PFSK-1 (cell line): ENCODE measurements around the gene HBP1.

Experiments used
- POLR2AphosphoS5 ChIP-seq: IDR thresholded peaks from 2 replicates; pipeline ENCODE4 v1.6.1; 2012; ENCODE audit warnings: low read depth, mild to moderate bottlenecking, control low read depth, low read length, moderate library complexity
- TAF1 ChIP-seq: IDR thresholded peaks from 2 replicates; pipeline ENCODE4 v1.6.1; 2012; ENCODE audit warnings: low read length, control low read depth, borderline replicate concordance; ENCODE audit not compliant: insufficient read depth
- TF ChIP-seq, protein P1 (sequence below), 2 experiments: IDR thresholded peaks; 2 replicates each; pipeline versions ENCODE4 v1.6.1 to v1.8.0; 2011 to 2012; ENCODE audit warnings: low read depth in 2 of 2, low read length in 2 of 2, control low read depth in 1 of 2, inconsistent platforms in 1 of 2, mild to moderate bottlenecking in 1 of 2, moderate library complexity in 1 of 2; ENCODE audit not compliant: insufficient read depth in 1 of 2

DNA sequence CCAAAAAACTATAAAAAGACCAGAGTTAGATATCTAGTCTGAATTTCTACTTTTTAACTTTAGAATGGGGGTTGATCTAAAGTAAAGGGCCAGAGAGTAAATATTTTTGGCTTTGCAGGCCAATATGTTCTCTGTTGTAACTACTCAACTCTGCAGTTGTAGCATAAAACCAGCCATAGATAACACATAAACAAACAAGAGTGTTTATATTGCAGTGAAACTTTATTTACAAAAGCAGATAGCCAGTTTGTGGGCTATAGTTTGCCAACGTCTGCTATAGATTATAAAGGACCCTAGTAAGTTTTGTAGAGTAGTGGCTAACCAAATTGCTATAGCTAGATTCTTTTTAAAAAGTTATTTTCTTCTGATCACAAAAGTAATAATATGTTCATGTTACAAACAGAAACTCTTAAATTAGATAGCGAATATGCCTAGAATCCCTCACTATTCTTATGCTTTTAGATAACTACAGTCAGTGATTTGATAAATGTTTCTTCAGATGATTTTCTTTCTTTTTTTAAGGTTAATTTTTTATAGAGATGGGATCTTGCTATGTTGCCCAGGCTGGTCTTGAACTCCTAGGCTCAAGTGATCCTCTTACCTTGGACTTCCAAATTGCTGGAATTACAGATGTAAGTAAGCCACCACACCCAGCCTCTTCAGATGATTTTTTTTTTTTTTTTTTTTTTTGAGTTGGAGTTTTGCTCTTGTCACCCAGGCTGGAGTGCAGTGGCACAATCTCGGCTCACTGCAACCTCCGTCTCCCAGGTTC, 23.6 kb upstream of the HBP1 start:
- TF ChIP-seq POLR2AphosphoS5 (no peak), TAF1 (no peak)
- TF ChIP-seq, protein P1, sequence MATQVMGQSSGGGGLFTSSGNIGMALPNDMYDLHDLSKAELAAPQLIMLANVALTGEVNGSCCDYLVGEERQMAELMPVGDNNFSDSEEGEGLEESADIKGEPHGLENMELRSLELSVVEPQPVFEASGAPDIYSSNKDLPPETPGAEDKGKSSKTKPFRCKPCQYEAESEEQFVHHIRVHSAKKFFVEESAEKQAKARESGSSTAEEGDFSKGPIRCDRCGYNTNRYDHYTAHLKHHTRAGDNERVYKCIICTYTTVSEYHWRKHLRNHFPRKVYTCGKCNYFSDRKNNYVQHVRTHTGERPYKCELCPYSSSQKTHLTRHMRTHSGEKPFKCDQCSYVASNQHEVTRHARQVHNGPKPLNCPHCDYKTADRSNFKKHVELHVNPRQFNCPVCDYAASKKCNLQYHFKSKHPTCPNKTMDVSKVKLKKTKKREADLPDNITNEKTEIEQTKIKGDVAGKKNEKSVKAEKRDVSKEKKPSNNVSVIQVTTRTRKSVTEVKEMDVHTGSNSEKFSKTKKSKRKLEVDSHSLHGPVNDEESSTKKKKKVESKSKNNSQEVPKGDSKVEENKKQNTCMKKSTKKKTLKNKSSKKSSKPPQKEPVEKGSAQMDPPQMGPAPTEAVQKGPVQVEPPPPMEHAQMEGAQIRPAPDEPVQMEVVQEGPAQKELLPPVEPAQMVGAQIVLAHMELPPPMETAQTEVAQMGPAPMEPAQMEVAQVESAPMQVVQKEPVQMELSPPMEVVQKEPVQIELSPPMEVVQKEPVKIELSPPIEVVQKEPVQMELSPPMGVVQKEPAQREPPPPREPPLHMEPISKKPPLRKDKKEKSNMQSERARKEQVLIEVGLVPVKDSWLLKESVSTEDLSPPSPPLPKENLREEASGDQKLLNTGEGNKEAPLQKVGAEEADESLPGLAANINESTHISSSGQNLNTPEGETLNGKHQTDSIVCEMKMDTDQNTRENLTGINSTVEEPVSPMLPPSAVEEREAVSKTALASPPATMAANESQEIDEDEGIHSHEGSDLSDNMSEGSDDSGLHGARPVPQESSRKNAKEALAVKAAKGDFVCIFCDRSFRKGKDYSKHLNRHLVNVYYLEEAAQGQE (IDR thresholded peaks at IDR 0.05; ENCODE audit: insufficient read depth in 1 of 2, low read depth in 2 of 2, low read length in 2 of 2): no peak
